Activated CD4-positive, alpha-beta T cell treated with anti-CD3 and anti-CD28 coated beads, Interleukin-2, amount 50 U/mL, for 48 hours (primary cell): ENCODE measurements around the gene SCAMP4.

Experiments
- DNase-seq, 2 experiments: peaks; one replicate each; pipeline ENCODE4 v3.0.0-alpha.2; 2020

The SCAMP4 gene

DNA sequence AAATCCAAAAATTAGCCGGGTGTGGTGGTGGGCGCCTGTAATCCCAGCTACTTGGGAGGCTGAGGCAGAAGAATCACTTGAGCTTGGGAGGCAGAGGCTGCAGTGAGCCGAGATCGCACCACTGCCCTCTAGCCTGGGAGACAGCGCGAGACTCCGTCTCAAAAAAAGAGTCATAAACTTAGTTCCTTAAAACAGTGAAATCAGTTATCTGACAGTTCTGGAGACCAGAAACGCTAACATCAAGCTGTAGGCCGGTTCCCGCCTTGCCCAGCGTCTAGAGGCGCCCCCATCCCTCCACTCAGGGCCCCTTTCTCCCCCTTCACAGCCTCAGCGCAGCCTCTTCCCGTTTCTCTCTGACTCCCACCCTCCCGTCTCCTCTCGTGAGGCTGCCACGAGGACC lies 11.9 kb downstream of the SCAMP4 start:
- no peak for DNase-seq

DNA sequence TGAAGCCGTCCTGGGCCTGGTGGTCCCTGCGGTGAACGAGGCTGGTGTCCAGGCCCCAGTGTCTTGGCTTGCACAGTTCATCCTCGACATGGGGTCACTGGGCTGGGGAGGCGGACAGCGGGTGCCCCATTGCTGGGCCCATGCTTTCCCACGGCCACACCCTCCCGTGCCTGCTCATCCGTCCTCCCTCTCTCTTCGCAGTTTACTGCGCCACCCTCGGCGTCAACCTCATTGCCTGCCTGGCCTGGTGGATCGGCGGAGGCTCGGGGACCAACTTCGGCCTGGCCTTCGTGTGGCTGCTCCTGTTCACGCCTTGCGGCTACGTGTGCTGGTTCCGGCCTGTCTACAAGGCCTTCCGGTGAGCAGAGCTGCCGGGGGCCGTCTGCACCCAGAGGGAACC lies 12.7 kb downstream of the SCAMP4 start:
- DNase-seq = no peak

DNA sequence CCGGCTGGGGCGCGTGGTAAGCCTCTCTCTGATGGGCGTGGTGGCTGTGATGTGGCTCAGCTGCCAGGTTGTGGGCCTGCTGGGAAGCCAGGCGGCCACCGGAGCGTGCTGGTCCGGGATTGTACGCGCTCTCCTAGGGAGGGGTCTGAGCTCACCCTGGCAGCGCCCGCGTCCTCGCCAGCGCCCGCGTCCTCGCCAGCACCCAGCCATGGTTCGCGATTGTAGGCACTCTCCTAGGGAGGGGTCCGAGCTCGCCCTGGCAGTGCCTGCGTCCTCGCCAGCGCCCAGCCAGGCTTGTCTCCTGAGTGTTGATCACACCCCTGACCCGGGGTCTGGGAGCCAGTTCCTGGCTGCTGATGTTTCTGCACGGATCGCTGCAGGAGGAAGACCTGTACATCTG lies 13.8 kb downstream of the SCAMP4 start:
- DNase-seq = no peak

DNA sequence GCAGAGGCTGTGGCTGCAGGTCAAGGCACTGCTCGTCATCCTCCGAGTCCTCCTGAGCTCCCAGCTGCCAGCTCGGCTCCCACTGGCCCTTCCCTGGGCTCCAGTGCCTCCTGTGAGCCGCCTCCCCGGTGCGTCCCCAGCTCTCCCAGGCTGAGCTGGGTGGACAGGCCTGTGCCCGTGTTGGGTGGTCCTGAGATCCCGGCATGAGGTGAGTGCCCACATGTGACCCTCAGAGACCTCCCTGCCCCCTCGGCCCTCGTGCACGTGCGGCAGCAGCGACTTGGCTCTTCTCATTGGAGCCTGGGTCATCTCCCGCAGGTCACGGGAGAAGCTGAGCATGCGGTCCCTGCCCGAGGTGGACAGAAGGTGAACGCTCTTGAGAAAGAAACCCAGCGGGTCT lies 15.4 kb downstream of the SCAMP4 start:
- no peak for DNase-seq

DNA sequence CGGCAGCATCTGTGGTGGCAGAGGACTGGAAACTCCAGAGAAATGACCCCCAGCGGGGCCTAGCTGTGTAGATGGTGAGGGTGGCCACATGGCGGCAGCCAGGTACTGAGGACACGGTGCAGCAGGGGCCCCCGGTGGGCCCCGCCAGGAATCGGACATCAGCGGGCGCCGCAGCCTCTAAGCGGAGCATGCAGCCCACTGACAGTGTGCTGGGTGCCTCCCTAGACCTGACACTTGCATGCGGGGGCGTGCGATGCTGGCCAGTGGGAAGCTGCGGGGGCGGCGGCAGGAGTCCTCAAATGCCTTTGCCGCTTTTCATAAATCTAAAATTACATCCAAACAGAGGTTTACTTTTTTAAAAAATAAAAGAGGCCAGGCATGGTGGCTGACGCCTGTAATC lies 16.1 kb downstream of the SCAMP4 start:
- DNase-seq = no peak

DNA sequence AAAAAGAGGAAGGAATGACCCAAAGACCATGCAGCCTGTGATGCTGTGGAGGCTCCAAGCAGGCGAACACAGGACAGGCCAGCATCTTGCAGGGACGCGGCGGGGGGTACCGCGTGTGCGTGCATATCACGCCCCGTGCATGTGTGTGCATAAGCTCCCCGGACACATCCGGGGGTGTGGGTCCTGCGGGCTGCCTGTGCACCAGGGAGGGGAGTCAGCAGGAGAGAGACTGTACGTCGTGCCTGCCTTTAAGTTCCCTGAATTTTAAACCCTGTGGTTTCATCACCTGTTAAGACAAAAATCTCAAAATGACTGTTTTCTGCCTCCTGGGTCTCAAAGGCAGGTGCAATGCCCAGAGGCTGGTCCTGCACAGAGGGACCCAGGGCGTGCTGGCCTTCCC lies 16.6 kb downstream of the SCAMP4 start:
- DNase-seq = no peak

DNA sequence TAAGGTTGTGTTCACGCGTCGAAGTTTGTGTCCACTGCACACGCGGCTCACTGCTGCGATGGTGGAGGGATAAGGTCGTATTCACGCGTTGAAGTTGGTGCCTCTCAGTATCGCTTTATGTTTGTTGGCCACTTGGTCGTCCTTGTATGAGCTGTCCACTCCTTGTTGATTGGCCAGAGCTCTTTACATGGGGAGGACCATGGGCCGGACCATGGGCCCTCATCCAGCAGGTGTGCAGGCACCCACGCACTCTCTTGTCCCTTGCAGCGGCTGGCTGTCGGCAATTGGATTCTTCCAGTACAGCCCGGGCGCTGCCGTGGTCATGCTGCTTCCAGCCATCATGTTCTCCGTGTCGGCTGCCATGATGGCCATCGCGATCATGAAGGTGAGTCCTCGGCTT lies 17.6 kb downstream of the SCAMP4 start:
- DNase-seq = no peak

DNA sequence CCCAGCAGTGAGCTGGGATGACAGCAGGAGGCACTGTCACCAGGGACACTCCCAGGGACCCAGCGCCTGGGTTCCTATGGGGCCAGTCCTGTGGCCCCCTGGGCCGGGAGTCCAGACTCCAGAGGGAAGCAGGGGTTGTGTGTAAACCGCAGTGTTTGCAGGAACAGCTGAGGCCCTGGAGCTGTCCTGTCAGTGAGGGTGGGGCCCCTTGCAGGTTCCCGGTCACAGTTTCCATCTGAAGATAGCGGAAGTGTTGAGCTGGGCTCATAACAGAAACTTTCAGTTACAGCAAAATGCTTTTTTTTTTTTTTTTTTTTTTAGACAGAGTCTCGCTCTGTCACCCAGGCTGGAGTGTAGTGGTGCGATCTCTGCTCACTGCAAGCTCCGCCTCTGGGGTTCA lies 18.1 kb downstream of the SCAMP4 start:
- DNase-seq = peak; percentile 51 to 62

DNA sequence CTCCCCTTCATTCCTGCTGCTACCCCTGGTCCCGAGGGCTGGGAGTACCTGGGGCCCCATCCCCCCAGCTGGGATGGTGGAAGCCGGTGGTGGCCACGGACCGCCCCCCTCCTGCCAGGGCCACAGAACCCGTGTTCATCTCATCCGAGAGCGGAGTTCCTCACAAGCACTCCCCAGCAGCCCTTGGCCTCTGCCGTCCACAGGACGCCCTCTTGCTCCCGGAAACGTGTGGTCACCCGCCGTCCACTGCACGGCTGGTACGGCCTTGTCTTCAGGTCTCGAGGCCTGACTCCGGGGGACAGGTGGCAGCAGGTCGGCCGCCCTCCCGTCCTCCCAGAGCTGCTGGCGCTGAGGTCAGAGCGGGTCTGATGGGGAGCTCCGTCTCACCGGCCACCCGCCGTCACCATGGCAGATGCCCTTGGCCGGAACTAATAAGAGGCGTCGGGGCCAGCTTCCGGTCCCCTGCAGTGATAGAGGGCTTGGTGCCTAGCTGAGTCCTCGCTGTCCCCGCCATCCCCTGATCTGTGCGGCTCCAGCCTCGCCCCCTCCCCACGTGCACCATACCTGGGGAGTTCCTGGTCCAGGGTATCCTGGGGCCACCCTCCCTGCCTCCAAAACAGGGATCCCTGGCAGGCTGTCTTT lies 19.2 kb downstream of the SCAMP4 start:
- no peak for DNase-seq

DNA sequence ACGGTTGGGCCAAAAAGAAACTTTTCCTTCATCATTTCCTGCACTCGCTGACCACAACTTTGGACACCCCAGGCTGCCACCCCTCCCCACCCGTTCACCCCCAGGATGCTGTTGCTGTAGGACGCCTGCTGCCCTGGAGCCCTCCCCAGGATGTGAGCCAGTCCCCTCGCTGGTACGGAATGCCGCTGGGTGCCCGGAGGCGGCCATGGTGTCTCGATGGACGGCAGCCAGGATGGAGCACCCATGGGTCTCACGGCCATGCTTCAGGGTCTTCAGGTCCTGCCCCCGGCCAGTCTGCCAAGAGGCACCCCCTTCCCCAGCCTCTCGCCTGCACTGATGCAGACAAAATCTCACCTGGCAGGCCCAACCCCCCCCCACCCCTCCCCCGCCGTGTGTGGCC lies 20.3 kb downstream of the SCAMP4 start:
- DNase-seq = no peak

DNA sequence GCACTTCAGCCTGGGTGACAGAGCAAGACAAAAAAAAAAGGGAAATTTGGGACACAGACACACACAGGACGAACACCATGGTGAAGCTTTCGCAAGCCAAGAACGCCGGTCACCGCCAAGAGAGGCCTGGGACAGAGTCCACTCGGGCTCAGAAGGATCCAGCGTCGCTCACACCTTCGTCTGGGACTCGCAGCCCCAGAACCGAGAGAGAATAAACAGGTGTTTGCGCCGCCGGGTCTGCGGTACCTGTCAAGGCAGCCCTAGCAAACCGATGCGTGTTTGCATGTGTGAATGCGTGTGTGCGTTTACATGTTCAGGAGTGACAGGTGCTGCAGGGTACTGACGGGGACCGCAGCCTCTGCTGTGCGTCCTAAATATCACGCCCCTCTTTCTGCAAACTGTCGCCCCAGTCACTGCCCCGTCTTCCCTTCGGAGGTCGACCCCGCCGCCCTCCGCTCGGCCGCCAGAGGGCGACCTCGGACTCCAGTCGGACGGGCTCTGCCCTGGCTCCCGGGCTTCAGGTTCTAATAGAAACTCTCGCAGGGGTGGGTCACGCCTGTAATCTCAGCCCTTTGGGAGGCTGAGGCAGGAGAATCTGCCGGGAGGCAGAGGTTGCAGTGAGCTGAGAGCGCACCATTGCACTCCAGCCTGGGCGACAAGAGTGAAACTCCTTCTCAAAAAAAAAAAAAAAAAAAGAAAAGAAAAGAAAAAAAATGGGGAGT lies 24.0 kb downstream of the SCAMP4 start:
- DNase-seq = peak; percentile 83 to 85

DNA sequence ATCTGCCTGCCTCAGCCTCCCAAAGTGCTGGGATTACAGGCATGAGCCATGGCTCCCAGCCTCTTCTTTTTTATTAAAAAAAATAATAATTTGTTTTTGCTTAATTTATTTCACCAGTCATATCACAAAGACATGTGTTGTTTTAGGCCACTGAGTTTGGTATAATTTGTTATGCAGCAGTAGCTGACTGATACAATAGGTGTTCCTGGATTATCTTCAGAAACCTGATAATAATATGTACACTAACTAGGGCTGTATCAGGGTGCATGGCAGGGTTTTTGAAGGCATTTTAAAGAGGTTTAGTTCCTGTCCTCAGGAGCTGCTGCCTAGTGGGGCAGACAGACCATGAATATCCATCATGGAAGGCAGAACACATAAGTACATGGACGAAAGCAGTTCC lies 26.2 kb downstream of the SCAMP4 start:
- no peak for DNase-seq

DNA sequence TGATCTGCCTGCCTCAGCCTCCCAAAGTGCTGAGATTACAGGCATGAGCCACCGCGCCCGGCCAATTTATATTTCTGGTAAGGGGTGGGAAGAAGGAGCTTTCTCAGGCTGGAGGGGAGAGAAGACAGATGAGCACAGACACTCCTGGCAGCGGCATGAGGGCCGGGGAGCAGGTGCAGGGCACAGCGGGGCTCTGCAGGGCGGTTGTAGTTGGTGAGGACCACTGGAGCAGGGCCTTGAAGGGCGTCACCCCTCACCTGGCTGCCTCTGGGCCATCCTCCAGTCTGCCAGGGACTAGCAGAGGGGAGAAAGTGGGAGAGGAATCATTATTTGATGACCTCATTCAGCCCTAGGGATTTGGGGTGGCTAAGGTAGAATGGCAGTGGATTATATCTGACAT lies 27.2 kb downstream of the SCAMP4 start:
- DNase-seq = no peak

DNA sequence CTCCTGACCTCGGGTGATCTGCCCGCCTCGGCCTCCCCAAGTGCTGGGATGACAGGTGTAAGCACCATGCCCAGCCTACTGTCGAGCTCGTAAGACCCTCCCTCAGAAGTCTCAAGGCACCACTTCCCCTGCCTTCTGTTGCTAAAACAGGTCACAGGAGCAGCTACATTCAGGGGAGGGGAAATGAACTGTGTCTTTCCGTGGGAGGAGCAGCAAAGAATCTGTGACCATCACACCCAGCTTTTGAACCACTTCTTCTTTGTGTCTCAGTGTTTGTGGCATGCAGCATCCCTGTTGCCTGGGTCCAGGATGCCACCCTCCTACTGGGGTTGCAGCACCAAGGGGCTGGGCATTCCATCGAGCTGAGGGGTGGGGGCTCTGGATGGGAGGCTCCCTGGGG lies 28.0 kb downstream of the SCAMP4 start:
- no peak for DNase-seq

DNA sequence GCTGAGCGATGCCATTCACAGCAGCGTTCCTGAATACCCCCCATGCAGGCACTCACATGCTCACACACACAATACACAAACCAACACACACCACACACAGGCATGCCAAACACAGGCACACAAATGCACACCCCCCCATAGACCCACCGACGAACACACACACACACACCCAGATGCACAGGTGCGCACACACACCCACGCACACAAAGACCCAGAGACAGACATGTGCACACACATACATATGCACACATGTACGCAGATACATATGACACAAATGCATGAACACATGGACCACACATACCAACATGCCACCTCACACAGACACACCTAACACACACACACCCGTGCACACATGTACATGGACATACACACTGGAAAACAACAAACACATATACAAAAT lies 28.7 kb downstream of the SCAMP4 start:
- DNase-seq = no peak

DNA sequence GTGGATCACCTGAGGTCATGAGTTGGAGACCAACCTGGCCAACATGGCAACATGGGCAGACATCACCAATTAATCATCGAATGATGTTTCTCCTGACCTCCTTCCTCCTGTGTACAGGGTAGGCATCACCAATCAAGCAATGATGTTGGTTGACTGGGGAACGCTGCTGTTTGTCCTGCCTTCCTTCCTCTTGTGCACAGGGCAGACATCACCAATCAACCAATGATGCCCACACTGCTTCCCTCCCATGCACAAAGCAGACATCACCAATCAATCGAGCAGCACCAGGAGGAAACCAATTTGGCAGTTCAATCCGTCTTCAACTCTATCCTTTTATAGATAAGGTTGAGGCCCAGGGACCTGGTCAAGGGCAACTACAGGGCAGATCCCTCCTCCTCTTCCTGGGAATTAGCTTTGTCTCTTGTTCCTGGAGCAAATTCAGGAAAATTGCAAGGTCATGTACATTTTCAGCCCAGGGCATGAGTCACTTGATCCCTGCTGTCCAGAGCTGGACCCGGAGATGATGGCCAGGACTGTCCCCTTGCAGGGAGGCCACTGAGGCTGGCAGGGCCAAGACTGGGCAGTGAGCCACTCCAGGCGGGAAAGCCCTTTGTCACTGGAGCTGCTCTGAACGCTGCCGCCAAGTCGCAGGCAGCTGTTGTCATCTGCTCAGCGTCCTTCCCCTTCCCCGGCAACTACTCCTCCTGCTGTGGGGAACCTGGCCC lies 30.4 kb downstream of the SCAMP4 start:
- DNase-seq = peak in 1 of 2 experiments; percentile 22

DNA sequence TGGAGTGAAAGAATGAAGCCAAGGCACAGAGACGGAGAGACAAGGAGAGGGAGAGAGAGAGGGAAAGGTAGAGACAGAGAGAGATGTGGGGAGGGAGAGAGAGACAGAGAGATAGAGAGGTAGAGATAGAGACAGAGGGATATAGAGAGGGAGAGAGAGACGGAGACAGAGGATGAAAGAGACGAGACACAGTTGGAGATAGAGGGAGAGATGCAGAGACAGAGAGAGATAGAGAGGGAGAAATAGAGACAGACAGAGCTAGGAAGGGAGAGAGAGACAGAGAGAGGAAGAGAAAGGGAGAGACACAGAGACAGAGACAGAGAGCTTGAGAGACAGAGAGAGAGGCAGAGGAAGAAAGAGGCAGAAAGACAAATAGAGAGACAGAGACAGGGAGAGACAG lies 31.2 kb downstream of the SCAMP4 start:
- no peak for DNase-seq

DNA sequence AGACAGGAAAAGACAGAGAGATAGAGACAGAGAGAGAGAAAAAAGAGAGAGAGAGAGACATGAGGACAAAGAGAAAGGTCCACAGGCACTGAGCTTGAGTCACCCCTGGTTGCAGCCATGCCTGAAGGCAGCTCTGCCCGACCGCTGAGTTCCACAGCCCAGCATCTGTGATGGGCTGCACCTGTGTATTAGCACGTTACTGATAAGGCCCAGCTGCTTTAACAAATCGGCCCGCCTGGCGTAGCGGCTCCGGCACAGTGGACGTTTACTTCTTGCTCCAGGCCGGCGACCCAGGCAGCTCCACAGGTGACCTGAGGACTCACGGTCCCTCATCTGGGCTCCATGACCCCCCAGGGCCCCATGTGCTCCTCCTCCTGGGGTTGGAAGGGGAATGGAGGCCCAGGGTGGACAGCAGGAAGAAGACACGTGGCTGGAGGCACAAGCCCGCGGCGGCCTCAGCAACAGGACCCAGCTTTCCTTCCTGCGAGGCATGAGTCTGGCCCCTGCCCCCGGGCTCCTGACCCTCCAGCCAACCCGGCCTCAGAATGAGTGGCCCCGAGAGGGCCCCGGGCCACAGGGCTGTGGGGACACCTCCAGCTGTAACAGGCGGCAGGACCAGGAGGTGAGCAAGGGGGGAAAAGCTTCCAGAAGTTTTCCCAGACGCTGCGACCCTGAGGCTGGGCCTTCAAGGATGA lies 31.9 kb downstream of the SCAMP4 start:
- no peak for DNase-seq

DNA sequence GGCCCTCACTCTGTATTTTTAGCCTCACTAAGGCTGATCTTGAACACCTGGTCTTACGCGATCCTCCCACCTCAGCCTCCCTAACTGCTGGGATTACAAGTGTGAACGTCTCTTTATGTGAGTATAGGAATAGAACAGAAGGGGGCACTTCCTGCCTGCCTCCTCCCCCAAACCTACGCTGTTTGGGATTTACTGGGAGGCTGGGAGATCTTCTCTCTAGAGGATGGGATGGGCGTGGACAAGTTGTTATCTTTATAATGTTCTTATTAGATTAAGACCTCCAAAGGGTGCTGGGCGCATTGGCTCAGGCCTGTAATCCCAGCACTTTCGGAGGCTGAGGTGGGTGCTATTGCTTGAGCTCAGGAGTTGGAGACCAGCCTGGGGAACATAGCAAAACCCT lies 32.9 kb downstream of the SCAMP4 start:
- no peak for DNase-seq

DNA sequence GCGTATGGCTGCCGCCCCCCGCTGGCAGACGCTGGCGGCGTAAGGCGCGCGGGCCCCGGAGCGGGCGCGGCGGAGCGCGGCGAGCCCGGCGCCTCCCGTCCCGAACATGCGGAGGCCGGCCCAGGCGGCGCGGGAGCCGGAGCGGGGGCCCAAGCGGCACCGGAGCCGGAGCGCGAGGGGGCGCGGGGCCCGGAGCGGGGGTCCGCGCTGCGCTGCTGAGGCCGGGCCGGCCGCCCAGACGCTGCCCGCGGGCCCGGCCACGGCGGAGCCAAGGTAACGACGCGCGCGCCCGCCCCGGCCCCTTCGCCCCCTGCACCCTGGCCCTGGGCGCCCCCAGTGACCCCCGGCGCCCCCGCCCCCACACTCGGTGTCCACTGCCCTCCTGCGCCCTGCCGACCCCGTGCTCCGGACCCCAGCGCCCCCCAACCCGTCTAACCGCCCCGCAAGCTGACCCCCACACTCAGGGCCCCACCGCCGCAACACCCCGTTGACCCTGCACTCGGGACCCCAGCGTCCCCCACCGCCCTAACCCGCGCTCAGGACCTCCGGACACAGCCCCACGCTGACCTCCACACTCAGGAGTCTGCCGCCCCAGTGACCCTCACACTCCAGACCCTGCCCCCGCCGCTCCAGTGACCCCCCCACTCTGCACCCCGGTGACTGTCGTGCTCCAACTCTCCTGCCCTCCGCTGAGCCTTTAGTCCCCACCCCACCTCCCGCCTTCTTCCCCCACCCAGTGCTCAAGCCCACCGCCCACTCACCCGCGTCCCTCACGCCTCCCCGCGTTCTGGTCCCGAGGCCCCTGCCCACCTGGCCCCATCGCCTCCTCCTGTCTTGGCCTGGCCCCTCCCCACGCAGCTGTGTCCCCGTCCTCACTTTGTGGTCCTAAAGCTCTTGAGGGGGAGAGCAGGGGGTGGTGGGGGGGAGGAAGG lies 36.2 kb downstream of the SCAMP4 start, which contains the start of gene CSNK1G2:
Gene CSNK1G2 (plus strand): TSS at position 27 of the 932 bp plus-strand sequence. CDS start 28,601 bp downstream, outside the sequence.
- peak in 1 of 2 experiments; percentile 16 for DNase-seq

DNA sequence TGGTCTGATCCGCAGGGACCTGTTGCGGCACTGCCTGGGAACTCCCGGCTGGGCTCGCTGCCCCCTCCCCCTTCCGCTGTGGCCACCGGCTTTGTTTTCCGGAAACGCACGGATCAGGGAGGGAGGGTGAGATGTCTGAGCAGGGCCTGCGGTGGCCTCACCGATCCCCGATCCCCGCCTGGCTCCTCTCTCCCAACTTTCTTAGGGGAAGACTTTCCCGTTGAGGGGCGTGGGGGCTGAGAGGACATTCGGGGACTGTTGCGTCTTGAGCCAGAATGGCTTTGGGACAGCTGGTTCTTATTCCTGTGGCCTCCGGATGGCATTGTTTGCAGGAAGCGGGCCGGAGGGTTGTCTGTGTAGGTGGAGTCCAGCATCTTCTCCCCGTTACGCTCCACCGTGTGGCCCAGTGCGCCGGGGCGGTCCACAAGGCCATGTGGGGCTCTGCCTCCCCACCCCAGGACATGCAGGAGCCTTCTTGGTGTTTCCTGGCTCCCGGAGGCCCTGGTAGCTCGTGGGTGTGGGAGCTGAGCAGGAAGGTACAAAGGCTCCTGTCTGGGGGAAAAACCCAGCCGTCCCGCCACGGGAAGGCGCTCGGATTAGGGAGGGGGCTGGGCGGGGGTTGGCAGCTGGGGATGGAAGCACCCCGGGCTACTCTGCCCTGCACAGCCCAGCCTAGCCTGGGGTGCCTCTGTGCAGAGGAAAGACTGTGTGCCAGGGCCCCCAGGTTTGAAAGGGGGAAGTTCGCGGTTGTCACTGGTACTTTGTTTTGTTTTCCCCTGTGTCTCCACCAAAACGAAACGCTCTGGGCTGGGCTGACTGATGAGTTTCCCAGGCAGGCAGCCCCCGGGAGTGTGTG lies 37.1 kb downstream of the SCAMP4 start:
- peak; percentile 80 to 84 for DNase-seq
